Measurements from ENCODE around the gene GLYAT. TPM values are rescaled to one million over a fixed set of nuclear protein-coding genes. Genes with fewer than 3 reads are reported as not detected.
"Not testable (repeated sequence)": the region's sequence is repeated elsewhere in the genome, so short reads cannot be mapped to it uniquely, and the experiment has no call there.

Gene GLYAT
- total RNA-seq, 1 experiment from 2014 or later: 0.39 TPM

- POLR2A ChIA-PET (ENCODE audit: low non-redundant PET): no interaction called here
These were observed 19.9 kb downstream of the GLYAT start for GRCh38 chr11:58711832-58712231.

GRCh38 chr11:58707767-58708166, 24.0 kb downstream of the GLYAT start:
- BruUV-seq (replicated peaks): no TSS peak
- no peak overlapping the region for H3K27ac ChIP-seq (ENCODE audit: low read depth, low read length, poor library complexity, severe bottlenecking)
- H3K4me1 ChIP-seq (ENCODE audit: insufficient read depth, low read length, poor library complexity, severe bottlenecking): no peaks in the 10 kb centered on the region
- intact Hi-C loops (cut with micrococcal nuclease; ENCODE audit: unreplicated experiment): no loop called here
- no peak overlapping the region for H3K4me3 ChIP-seq (ENCODE audit: low read depth, low read length, poor library complexity, severe bottlenecking)
- no peaks in the 10 kb centered on the region for H3K36me3 ChIP-seq (ENCODE audit: insufficient read depth, low read length, poor library complexity, severe bottlenecking)
- H3K27me3 ChIP-seq (replicated peaks; ENCODE audit: insufficient read depth, low read depth, low read length, poor library complexity): no peaks in the 10 kb centered on the region
- ChIA-PET POLR2A (ENCODE audit: low non-redundant PET) (no interaction called here), CTCF (no interaction called here)
- no peak for DNase-seq (ENCODE audit: low spot score)
- H3K9me3 ChIP-seq (ENCODE audit: low read depth, low read length, poor library complexity, severe bottlenecking): no peaks in the 10 kb centered on the region
- TF ChIP-seq EZH2 (IDR thresholded peaks at IDR 0.05; ENCODE audit: borderline replicate concordance, low read depth, low read length, poor library complexity, severe bottlenecking) (no peak), CTCF (conservative IDR thresholded peaks at IDR 0.05; ENCODE audit: low read depth, low read length) (no peak)

More at GRCh38 chr11:58711832-58712231, 19.9 kb downstream of the GLYAT start:
- TF ChIP-seq CTCF (conservative IDR thresholded peaks at IDR 0.05; ENCODE audit: low read depth, low read length): no peak
- no peak for TF ChIP-seq EZH2 (IDR thresholded peaks at IDR 0.05; ENCODE audit: borderline replicate concordance, low read depth, low read length, poor library complexity, severe bottlenecking)
- no TSS peak for BruUV-seq (replicated peaks)
- Histone ChIP-seq H3K4me3 (ENCODE audit: low read depth, low read length, poor library complexity, severe bottlenecking) (no peak overlapping the region), H3K9me3 (ENCODE audit: low read depth, low read length, poor library complexity, severe bottlenecking) (no peaks in the 10 kb centered on the region), H3K27ac (ENCODE audit: low read depth, low read length, poor library complexity, severe bottlenecking) (no peak overlapping the region), H3K27me3 (replicated peaks; ENCODE audit: insufficient read depth, low read depth, low read length, poor library complexity) (no peaks in the 10 kb centered on the region), H3K36me3 (ENCODE audit: insufficient read depth, low read length, poor library complexity, severe bottlenecking) (no peaks in the 10 kb centered on the region), H3K4me1 (ENCODE audit: insufficient read depth, low read length, poor library complexity, severe bottlenecking) (no peaks in the 10 kb centered on the region)
- CTCF ChIA-PET: no interaction called here
- DNase-seq (ENCODE audit: low spot score): no peak
- intact Hi-C loops (cut with micrococcal nuclease; ENCODE audit: unreplicated experiment): no loop called here

- BruUV-seq (replicated peaks); H3K4me3 ChIP-seq (ENCODE audit: low read depth, low read length, poor library complexity, severe bottlenecking); DNase-seq (ENCODE audit: low spot score); H3K36me3 ChIP-seq (ENCODE audit: insufficient read depth, low read length, poor library complexity, severe bottlenecking); H3K27me3 ChIP-seq (replicated peaks; ENCODE audit: insufficient read depth, low read depth, low read length, poor library complexity); H3K27ac ChIP-seq (ENCODE audit: low read depth, low read length, poor library complexity, severe bottlenecking); CTCF ChIA-PET; POLR2A ChIA-PET (ENCODE audit: low non-redundant PET); intact Hi-C loops (cut with micrococcal nuclease; ENCODE audit: unreplicated experiment); H3K4me1 ChIP-seq (ENCODE audit: insufficient read depth, low read length, poor library complexity, severe bottlenecking); H3K9me3 ChIP-seq (ENCODE audit: low read depth, low read length, poor library complexity, severe bottlenecking): not testable (repeated sequence)
These were observed 34.9 kb downstream of the GLYAT start for GRCh38 chr11:58696825-58697224.

- CTCF ChIA-PET: no interaction called here
- no peak for TF ChIP-seq CTCF (conservative IDR thresholded peaks at IDR 0.05; ENCODE audit: low read depth, low read length)
- TF ChIP-seq EZH2 (IDR thresholded peaks at IDR 0.05; ENCODE audit: borderline replicate concordance, low read depth, low read length, poor library complexity, severe bottlenecking): no peak
- no peaks in the 10 kb centered on the region for H3K4me1 ChIP-seq (ENCODE audit: insufficient read depth, low read length, poor library complexity, severe bottlenecking)
- no peaks in the 10 kb centered on the region for H3K27me3 ChIP-seq (replicated peaks; ENCODE audit: insufficient read depth, low read depth, low read length, poor library complexity)
- H3K36me3 ChIP-seq (ENCODE audit: insufficient read depth, low read length, poor library complexity, severe bottlenecking): no peaks in the 10 kb centered on the region
- no peak overlapping the region for H3K27ac ChIP-seq (ENCODE audit: low read depth, low read length, poor library complexity, severe bottlenecking)
- no peak for DNase-seq (ENCODE audit: low spot score)
- POLR2A ChIA-PET (ENCODE audit: low non-redundant PET): no interaction called here
- intact Hi-C loops (cut with micrococcal nuclease; ENCODE audit: unreplicated experiment): no loop called here
- no TSS peak for BruUV-seq (replicated peaks)
- H3K9me3 ChIP-seq (ENCODE audit: low read depth, low read length, poor library complexity, severe bottlenecking): no peaks in the 10 kb centered on the region
- H3K4me3 ChIP-seq (ENCODE audit: low read depth, low read length, poor library complexity, severe bottlenecking): no peak overlapping the region
These were observed 38.7 kb downstream of the GLYAT start for GRCh38 chr11:58693026-58693425.

All from A673 (cell line).